Measurements from ENCODE around the gene ZCWPW1.

ZCWPW1 gene

GRCh38 chr7:100428199-100428966 is at the start of gene ZCWPW1:
Gene ZCWPW1 (minus strand): TSS chr7:100428703. CDS start chr7:100420649, 8,054 bp downstream.
- in situ Hi-C loops (cut with MboI; ENCODE audit: low sequenced_read_pairs): no loop called here

DNA sequence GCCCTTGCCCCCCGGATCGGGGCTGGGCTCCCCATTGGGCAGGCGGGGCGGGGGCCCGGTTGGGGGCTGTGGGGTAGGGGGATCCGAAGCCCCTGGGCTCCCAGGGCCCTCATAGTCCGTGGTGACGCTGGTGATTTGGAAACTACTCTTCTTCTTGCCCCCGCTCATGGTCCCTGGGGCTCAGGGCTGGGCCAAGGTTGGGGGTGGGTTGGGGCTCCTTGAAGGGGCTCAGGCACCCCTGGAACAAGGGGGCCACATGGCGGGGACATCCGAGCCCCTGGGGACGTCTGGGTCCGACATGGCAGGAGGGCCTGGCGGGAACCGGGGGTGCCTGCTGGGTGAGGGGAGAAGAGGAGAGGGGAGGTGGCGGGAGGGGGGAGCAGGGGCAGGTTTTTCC is 49.4 kb upstream of the ZCWPW1 start:
- in situ Hi-C loops (cut with MboI; ENCODE audit: low sequenced_read_pairs): no loop called here

DNA sequence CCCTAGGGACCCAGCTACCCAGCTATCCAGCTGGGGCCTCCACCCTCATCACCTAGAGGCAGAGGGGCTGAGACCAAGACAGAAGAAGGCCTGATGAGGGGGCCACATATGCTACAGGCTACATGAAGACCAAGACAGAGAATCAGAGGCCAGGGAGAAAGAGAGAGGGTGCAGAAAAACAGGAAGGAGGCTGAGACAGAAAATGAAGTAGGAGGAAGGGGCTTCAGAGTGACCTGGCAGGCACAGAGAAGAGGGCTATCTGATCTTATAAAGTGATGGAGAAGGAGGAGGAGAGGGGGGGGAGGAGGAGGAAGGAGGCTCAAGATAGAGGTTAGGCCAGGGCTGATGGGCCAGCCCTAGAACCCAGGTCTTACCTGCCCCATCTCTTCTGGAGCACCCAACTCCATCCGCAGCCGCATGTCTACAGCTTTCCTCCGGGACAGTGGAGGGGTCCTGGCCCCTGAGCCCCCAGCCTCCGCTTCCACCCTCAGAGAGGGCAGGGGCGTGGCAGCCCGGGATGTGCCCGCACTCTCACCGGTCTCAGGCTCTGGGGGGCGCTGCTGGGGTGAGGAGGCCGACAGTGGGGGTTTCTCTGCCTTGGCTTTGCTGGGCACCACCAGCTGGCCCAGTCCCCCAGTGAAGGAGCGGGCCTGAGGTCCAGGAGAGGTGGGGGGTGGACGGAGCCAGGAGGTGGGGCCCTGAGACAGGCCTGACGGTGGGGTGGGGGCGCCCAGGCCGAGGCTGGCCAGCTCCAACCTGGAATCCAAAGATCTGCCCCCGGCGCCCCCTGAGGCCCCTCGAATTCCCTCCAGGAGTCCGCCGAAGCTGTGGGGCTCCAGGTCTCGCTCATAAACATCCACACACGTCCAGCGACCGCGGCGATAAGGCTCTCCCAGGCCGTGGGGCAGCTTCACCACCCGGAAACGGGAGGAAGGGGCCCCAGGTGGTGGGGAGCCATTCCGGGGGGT is 48.7 kb upstream of the ZCWPW1 start:
- in situ Hi-C loops (cut with MboI; ENCODE audit: low sequenced_read_pairs): no loop called here

GRCh38 chr7:100476101-100476780 is 47.7 kb upstream of the ZCWPW1 start:
- in situ Hi-C loops (cut with MboI; ENCODE audit: low sequenced_read_pairs): no loop called here

GRCh38 chr7:100475549-100475948 is 47.0 kb upstream of the ZCWPW1 start:
- in situ Hi-C loops (cut with MboI; ENCODE audit: low sequenced_read_pairs): no loop called here

DNA sequence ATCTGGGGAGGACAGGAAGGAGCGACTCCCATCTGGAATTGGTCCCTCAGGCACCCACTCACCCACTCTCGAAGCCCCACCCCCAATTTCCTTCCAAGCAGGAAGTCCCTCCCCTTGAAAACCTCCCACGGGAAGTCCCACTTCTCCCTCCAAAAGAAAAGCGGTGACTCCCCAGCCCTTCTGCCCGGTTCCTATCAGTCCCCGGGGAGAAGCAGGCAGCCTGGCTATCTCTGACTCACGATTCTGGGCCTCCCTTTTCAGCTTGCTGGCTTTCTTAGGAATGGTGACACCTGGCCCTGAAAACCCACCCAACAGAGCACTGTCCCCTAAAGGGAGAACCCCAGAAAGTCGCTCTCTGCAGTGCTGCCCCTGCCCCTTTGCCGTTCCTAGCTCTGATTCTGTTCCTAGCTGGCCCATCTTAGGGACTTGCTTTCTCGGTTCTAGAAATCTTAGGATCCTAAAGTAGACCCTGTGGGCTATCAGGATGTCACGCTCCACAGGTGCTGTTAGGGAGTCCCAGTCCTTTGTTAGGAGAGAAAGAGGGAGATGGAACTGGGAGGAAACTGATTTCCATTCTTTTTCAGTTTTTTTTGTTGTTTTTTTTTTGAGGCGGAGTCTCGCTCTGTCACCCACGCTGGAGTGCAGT is 44.5 kb upstream of the ZCWPW1 start:
- in situ Hi-C loops (cut with MboI; ENCODE audit: low sequenced_read_pairs): no loop called here

- in situ Hi-C loops (cut with MboI; ENCODE audit: low sequenced_read_pairs): no loop called here
Measured at GRCh38 chr7:100472121-100472851, 43.8 kb upstream of the ZCWPW1 start.

DNA sequence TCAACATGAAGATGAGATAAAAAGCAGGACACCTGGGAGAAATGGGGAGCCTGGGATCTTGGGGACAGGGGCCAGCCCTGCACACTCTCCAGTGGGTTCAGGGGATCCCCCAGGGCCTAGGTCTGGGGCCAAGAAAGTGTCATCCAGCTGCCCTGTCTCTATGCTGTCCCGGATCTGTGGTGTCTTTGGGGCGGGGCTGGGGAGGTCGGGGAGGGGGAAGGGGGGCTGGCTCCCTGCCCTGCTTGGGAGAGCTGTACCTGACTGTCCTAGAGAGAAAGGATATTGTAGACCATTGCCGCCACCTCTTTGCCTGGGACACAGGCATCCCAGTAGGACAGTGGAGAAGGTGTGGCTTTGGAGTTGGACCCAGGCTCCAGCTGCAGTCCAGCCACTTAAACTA is 42.5 kb upstream of the ZCWPW1 start:
- in situ Hi-C loops (cut with MboI; ENCODE audit: low sequenced_read_pairs): no loop called here

DNA sequence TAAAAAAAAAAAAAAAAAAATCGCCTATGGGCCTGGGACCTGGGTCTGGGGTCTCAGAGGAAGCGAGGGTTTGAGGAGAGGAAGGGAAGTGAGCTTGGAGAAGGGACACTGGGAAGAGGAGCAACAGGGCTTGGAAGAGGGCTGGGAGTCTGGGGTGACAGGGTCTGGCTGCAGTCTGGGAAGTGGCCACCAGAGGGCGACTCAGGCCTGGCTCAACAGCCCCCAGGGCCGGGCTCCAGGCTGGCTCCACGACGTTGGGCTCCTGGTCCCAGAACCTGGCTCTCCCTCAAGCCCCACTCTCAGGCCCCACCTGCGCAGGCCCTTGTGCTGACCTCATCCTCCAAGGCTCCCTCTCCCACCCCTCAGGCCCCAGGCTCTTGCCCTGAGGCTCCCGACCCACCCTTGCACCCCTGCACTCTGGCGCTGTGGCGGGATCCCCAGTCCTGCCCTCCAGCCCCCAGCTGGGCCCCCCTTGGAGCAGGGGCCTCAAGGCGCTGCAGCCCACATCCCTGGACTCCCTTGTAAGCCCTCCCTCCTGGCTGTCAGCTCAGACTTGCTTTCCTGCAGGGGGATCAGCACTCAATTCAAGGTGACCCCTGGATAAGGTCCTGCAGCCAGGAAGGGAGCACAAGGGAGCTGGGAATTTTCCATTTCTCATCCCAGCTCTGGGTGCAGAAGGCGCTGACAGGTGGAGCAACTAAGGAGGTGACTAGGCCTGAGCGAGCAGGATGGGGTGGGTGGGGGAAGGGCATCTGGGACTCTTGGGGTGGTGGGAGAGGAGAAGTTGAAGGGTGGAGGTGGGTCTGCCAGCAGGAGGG is 40.9 kb upstream of the ZCWPW1 start:
- in situ Hi-C loops (cut with MboI; ENCODE audit: low sequenced_read_pairs): loop anchor here (10.0 kb wide), 1 partner anchor 85 kb away; no protein-coding TSS in a partner anchor

DNA sequence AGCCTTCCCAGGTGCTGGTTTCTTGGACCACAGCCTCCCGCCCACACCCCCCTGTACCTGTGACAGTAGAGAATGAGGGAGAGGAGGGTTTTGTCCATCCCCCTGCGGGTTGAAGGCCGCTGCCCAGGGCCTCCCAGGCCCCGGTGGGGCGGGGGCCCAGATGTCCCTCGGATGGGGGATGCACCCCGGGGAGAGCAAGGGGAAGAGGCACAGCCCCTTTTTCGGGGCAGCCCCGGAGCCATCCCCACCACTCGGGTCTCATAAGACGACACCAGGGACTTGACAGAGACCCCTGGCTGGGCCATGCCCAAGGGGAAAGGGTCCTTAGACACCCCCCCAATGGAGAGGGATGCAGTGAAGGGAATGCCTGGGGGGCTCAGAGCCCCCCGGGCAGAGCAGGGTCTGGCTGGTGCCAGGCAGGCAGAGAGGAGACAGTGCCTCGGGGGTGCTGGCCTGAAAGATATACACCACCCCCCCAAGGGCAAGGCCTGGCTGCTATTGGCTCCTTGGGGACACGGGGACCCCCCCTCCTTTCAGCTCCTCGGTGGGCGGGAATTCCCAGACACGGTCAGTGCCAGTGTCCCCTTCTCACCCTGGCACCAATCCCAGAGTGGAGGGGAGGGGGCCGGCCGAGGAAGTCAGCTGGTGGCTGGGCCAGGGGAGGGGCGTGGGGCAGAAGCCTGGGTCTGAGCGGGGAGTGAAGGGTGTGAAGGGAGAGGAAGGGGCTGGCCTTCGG is 39.3 kb upstream of the ZCWPW1 start:
- in situ Hi-C loops (cut with MboI; ENCODE audit: low sequenced_read_pairs): loop anchor here (10.0 kb wide), 1 partner anchor 87 kb away; no protein-coding TSS in a partner anchor

DNA sequence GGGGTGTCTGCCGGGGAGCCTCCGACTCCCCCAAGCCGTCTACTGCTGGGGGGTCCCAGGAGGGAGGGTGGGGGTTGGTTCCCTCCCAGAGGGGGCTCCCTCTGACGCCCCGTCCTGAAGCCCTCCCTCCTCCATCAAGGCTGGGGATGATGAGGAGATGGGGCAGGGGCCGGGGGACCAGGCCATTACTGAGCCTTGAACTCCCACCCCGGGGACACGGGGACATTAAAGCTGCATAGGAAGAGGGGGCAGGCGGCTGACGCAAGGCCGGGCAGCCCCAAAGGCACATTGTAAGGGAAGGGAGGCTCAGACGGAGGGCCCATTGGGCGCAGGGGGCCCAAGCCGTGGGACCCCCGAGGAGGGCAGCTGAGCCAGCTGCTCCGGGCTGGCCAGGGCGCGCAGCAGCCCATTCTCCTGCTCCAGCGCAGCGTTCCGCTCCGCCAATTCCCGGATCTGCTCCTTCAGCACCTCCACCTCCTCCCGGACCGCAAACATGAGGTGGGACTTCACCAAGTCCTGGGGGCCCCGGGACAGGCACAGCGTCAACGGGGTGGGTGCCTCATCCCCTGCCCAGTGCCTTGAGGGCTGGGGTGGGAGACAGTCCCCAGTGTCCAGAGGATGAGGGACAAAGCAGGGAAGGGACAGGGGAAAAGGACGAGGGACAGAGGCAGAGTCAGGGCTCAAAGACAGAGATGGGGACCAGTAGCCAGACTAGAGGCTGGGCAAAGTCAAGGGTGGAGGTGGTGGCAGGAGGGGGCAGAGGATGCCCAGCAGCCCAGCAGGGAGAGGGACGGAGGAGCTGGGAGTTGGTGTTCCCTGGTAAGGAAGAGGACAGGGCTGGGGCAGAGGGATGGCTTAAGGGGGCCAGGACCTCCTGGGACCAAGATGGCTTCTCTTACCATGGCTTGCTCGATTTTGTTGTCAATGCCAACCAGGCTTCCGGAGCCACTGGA is 38.4 kb upstream of the ZCWPW1 start:
- in situ Hi-C loops (cut with MboI; ENCODE audit: low sequenced_read_pairs): loop anchor here (10.0 kb wide), 1 partner anchor 88 kb away; no protein-coding TSS in a partner anchor

DNA sequence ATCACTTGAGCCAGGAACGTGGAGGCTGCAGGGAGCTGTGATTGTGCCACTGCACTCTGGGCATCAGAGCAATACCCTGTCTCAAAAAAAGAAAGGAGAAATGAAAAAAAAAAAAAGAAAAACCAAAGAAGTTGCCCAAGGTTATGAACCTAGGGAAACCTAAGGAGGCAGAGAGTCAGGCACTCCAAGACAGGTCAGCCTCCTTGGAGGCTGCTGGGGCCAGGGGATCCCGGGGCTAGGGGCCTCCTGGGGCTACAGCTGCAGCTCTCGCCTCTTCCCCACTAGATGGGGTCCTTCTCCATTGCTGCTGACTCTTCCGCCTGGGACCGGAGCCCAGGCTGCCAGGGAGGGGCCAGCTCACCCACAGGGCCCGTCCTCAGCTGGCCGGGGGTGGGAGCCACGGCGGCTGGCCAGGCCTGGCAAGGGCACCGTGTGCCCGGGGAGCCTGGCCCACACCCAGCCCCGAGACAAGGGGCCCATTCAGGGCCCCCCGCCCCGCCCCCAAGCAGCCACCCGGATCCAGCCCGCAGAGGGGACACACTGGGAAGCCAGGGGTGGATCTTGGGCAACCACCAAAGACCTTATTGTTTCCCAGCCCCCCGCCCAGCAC is 37.3 kb upstream of the ZCWPW1 start:
- in situ Hi-C loops (cut with MboI; ENCODE audit: low sequenced_read_pairs): loop anchor here (10.0 kb wide), 1 partner anchor 89 kb away; no protein-coding TSS in a partner anchor

- in situ Hi-C loops (cut with MboI; ENCODE audit: low sequenced_read_pairs): loop anchor here (10.0 kb wide), 1 partner anchor 90 kb away; no protein-coding TSS in a partner anchor
Measured at GRCh38 chr7:100465299-100465698, 36.8 kb upstream of the ZCWPW1 start.

- in situ Hi-C loops (cut with MboI; ENCODE audit: low sequenced_read_pairs): loop anchor here (10.0 kb wide), 1 partner anchor 90 kb away; no protein-coding TSS in a partner anchor
Measured at GRCh38 chr7:100464791-100465190, 36.3 kb upstream of the ZCWPW1 start.

GRCh38 chr7:100464210-100464660 is 35.7 kb upstream of the ZCWPW1 start, which contains the start of gene SPACDR:
Gene SPACDR (minus strand): TSS chr7:100464260. CDS start chr7:100464025, 235 bp downstream.
- in situ Hi-C loops (cut with MboI; ENCODE audit: low sequenced_read_pairs): loop anchor here (10.0 kb wide), 1 partner anchor 91 kb away; no protein-coding TSS in a partner anchor

DNA sequence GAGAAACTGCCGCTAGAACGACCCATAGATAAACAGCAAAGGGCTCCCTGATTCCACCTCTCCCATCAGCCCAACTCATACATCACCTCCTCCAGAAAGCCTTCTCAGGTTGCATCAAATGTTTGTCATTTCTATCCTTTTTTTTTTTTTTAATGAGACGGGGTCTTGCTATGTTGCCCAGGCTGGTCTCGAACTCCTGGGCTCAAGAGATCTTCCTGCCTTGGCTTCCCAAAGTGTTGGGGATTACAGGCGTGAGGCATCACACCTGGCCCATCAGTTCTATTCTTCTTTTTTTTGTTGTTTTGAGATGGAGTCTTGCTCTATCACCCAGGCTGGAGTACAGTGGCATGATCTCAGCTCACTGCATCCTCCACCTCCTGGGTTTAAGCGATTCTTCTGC is 28.5 kb upstream of the ZCWPW1 start:
- in situ Hi-C loops (cut with MboI; ENCODE audit: low sequenced_read_pairs): no loop called here

Measured in HL-60/S4 (cell line).